ENCODE results near the gene SLC35A2. TPM values are rescaled to one million over a fixed set of nuclear protein-coding genes. Genes with fewer than 3 reads are reported as not detected.
A peak's percentile ranks its signal among the peaks of the same experiment; 100 is the strongest.

The SLC35A2 gene
- 10.1 and 15.7 TPM in 2 replicates for total RNA-seq (2014; rRNA removed; shearing (Covaris generic))

DNA sequence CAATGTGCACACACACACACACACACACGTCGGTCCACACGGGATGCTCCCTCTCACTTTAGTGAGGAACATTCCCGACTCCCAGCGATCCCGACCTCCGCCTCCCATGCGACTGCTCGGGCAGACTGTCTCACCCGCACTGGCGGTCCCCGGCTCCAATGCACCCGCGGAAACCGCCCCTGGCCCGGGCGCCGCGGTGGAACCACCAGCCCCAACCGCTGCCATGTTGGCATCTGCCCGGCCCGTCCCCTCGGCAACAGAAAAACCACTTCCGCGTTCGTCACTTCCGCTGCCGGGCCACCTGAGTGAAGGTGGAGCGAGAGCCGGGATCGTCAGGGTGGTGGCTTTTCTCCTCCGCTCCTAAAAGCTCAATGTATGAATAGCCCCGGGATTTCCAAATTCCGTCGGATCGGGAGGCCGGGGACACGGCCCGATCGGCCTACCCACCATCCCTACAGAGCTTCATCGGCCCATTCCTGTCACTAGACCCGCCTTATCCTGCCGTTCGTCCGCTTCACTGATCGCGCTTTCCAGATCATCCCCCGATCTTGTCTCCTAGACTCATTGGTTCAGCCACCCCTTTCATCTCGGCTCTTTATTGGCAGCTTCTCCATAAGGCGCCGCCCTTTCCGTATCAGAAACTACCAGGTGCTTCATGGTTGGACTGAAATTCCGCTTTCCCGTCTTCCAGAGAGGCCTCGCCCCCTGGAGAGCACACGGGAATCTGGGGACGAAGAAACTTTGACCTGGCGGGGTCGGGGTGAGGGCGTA is at the start of gene SLC35A2:
TSS of gene SLC35A2 (minus strand) at position 235 of the 771 bp plus-strand sequence. CDS start at position 225, 10 bp downstream.
- in situ Hi-C loops (cut with HindIII; ENCODE audit: low sequenced_read_pairs): no loop called here
- peak; percentile 85 for DNase-seq (ENCODE audit: low spot score)

DNA sequence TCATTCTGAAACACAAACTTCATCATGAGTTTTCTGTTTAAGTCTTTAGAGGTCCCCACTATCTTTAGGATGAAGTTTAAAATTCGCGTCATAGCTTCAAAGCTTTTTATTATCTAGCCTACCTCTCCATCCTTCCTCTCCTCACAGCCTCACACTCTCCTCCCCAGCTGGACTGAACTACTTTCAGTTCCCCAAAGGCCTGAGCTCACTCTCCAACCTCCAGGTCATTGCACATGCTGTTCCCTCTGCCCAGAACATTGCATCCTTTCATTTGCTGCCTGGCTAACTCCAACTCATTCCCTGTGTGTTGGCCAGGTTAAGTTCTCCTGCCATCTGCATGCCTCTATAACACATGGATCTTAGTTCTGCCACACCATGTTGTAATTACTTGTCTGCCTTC is 48.8 kb upstream of the SLC35A2 start:
- no peak for DNase-seq (ENCODE audit: low spot score)
- in situ Hi-C loops (cut with HindIII; ENCODE audit: low sequenced_read_pairs): no loop called here

- DNase-seq (ENCODE audit: low spot score): no peak
- in situ Hi-C loops (cut with HindIII; ENCODE audit: low sequenced_read_pairs): no loop called here
Measured at GRCh38 chrX:48958635-48959094, 47.2 kb upstream of the SLC35A2 start.

GRCh38 chrX:48957827-48958634 is 46.6 kb upstream of the SLC35A2 start:
- in situ Hi-C loops (cut with HindIII; ENCODE audit: low sequenced_read_pairs): no loop called here

GRCh38 chrX:48957477-48957826 is 46.0 kb upstream of the SLC35A2 start, which contains the start of gene OTUD5:
Gene OTUD5 (minus strand): TSS chrX:48957607. CDS start chrX:48957570, 37 bp downstream.
- in situ Hi-C loops (cut with HindIII; ENCODE audit: low sequenced_read_pairs): no loop called here
- peak; percentile 54 for DNase-seq (ENCODE audit: low spot score)

More at GRCh38 chrX:48957827-48958634, 46.6 kb upstream of the SLC35A2 start:
- DNase-seq (ENCODE audit: low spot score): peak; percentile 97

GRCh38 chrX:48956728-48957414 is 45.4 kb upstream of the SLC35A2 start:
- in situ Hi-C loops (cut with HindIII; ENCODE audit: low sequenced_read_pairs): no loop called here
- no peak for DNase-seq (ENCODE audit: low spot score)

DNA sequence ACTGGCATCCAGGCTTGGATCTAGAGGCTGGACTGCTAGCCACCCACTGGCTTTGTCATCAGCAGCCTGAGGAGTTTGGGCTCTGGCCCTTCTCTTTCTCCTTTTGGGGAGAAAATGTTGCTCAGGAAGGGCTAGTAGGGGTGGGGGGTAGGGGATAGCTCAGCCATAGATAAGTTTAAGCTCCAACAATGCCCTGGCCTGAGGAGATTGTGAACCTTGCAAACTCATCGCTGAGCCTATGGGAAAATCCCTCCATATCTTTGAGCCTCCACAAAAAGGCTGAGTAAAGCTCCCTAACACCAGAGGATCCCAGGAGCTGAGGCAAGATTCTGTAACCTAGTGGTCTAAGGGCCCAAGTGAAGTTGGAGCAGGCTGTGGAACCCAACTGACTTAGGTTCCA is 37.1 kb upstream of the SLC35A2 start:
- no peak for DNase-seq (ENCODE audit: low spot score)
- in situ Hi-C loops (cut with HindIII; ENCODE audit: low sequenced_read_pairs): no loop called here

DNA sequence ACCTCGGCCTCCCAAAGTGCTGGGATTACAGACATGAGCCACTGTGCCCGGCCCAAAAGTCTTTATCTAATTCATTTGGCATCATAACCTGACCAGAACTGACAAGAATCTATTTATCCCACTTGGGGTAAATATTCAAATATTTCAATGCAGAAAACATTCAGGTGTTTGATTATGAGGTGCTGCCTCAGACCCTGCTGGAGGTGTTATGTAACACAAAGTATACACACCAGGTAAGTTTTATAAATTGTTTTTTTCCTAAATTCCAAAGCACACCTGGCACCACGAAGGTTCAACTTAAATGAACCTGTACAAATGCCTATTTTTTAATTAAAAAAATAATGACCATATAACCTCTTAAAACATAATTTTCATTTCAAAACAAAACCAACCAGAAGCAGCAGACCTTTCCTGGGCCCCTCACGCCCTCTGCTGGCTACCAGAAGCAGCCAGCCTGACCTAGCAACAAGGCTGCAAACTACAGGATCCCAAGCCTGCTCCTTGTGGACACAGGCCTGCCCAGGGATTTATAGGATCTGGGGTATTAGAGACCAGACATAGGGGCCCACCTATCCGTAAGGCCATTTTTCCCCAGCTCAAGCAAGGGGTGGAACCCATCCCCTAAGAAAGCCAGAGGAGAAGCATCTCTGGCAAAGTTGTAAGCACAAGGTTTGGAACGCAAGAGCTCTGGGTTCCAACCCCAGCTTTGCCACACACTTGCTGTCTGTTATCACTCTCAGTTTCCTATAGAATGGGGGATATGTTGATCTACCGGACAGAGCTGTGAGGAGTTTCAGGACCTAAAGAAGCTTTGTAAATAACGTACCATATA is 34.3 kb upstream of the SLC35A2 start:
- DNase-seq (ENCODE audit: low spot score): peak; percentile 74
- in situ Hi-C loops (cut with HindIII; ENCODE audit: low sequenced_read_pairs): no loop called here

DNA sequence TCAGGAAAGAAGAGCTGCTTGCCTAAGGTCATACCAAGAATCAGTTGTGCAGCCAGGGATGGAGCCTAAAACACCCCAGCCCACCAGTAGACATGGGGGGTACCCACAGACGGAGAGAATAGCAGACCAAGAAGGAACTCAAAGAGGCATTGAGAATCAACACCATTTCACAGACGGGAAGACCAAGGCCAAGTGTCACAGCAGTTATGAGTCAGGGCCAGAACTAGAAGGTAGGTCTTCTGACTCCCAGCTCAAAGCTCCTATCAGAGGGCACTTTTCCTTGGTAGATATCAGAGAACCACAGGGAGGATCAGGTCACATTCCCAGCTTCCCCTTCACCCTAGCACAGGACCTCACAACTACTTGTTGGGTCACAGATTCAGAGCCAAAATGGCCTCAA is 31.4 kb upstream of the SLC35A2 start:
- no peak for DNase-seq (ENCODE audit: low spot score)
- in situ Hi-C loops (cut with HindIII; ENCODE audit: low sequenced_read_pairs): no loop called here

DNA sequence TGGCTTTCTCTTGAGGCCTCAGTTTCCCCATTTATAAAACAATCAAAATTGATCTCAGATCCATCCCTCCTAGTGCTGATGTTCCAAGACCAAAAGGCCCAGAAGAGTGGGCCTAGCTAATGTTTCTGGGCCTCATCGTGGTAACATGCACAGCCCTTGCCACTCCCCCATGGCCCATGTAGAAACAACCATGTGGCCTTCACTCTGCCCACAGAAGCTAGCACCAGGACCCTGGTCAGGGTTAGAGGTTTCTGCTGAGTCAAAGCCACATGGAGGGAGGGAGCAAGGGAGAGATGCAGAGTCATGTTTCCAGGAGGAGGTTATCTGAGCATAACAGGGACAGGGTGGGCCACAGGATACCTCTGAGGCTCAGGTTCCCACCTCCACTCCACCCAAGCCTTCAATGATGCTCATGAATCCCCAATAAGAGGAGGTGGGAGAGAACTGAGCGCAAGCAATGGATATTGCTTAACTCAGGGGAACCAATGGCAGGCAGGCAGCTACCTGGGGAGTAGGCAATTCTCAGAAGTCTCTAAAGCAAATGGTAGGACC is 29.0 kb upstream of the SLC35A2 start:
- in situ Hi-C loops (cut with HindIII; ENCODE audit: low sequenced_read_pairs): no loop called here
- DNase-seq (ENCODE audit: low spot score): no peak

- DNase-seq (ENCODE audit: low spot score): no peak
- in situ Hi-C loops (cut with HindIII; ENCODE audit: low sequenced_read_pairs): no loop called here
Measured at GRCh38 chrX:48939524-48940228, 28.2 kb upstream of the SLC35A2 start.

DNA sequence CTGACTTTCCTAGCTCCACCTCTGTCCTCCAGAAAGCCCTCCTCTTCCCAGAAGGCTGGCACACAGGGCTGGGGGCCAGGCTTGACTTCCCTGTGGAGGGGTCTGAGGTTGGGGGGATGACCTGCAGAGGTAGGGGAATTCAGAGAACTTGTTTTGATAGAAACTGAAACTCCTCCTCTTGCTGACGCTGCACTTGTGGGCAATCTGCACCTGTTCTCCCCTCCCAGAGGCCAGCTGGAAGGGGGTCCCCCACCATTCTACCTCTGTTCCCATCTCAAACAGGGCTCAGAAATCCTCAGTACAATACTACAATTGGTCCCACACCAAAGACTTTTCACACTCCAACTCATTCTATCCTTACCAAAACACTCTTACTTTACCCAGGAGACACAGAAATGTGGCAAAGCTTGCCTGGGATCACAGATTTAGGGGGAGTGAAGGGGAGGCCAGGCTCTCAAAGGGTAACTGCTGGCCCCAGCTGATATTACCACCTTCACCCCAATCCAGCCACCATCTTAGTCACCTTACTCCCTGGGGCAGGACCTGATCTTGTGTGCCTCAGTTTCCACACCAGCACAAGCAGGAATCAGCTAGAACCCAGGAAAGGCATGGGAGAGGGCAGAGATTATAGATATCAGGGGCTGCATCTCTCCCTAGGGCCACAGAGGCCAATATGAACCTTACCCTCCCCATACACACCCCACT is 27.4 kb upstream of the SLC35A2 start:
- in situ Hi-C loops (cut with HindIII; ENCODE audit: low sequenced_read_pairs): no loop called here
- no peak for DNase-seq (ENCODE audit: low spot score)

GRCh38 chrX:48937054-48937907 is 25.8 kb upstream of the SLC35A2 start:
- in situ Hi-C loops (cut with HindIII; ENCODE audit: low sequenced_read_pairs): no loop called here
- peak; percentile 39 for DNase-seq (ENCODE audit: low spot score)

DNA sequence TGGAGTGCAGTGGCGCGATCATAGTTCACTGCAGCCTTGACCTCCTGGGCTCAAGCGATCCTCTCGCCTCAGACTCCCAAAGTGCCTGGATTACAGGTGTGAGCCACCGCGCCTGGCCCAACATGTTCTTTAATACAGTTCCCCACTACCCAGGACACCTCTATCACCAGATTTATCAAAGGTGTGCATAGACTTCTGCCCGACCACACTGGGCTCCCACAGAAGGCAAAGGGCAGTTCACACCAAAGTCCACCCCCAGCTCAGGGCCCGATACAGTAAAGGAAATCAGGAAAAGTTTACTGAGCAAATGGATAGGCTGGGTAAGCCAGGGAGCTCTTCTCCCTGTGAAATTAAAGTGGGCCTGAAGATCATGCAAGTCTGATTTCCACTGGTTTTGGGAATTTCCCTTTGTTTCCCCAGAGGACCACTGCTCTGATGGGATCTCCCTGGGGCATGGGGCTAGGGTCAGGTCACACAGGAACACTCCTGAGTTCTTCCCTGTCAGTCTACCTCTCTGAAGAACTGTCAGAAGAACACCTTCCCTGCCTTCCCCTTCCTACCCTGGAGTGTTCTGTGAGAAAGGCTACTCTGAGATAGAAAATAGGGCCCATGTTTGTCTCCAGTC is 25.1 kb upstream of the SLC35A2 start:
- in situ Hi-C loops (cut with HindIII; ENCODE audit: low sequenced_read_pairs): no loop called here
- DNase-seq (ENCODE audit: low spot score): no peak

GRCh38 chrX:48935301-48935670 is 23.8 kb upstream of the SLC35A2 start:
- DNase-seq (ENCODE audit: low spot score): no peak
- in situ Hi-C loops (cut with HindIII; ENCODE audit: low sequenced_read_pairs): no loop called here

DNA sequence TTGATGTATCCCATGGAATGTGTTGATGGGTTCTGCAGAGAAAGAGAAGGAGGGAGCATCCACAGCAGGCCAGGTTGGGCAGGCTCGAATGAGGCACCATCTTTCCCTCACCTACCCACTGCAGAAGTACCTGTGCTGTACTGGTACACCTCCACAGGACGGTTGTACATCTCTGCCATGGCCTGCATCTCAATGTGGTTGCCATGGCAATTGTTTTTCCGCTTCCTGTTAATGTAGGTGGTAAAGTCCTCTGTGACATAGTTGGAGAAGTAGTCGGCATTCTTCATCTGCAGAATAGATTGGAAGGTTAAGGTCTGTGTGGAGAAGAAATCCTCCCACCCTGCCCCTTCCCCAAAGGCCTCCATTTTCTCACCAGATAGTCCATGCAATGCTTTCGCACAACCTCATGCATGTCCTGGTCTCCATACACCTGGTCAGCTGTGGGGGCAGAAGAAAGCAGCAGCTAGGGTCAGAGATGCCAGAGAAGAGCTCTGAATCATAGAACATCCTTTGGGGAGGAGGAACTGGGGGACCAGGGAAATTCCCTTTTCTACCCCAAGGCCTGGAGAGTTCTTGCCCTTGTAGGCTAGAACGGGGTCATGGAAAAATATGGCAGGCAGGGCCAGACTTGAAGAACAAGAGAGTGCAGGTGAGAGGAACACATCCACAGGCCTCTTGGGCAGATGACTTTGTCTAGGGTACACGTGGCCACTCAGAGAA is 23.3 kb upstream of the SLC35A2 start:
- in situ Hi-C loops (cut with HindIII; ENCODE audit: low sequenced_read_pairs): no loop called here
- DNase-seq (ENCODE audit: low spot score): no peak
